Left cardiac atrium (tissue), 4 donors: ENCODE data around the gene MRPS25. TPM values are rescaled to one million over a fixed set of nuclear protein-coding genes. Genes with fewer than 3 reads are reported as not detected.

ENCODE experiments used
- ATAC-seq, 2 donors: fragments of 200-7000 bp; cut with Tn5 transposase; one replicate each; pipeline ENCODE4 v1.9.1; 2020; ENCODE audit warnings: mild to moderate bottlenecking in 2 of 2, moderate library complexity in 2 of 2
- DNase-seq: peaks from one replicate; pipeline ENCODE4 v3.0.0-alpha.2; 2020
- intact Hi-C, 2 donors: fragments of 100-400 bp; cut with DNase I; formaldehyde crosslinking; loops; one replicate each; pipeline versions ENCODE4 v1.14.1 to v1.15.1; 2022 to 2023
- total RNA-seq, 2 donors: library from RNA; stranded (reverse); fragmentation: NEBNext Ultra II Directional; extraction: Animal tissue kit (Norgen Biotek cat#: 25700); gene quantifications; one replicate each; pipeline ENCODE4 v1.2.1, GENCODE V29; 2021
- donor health status: DM: no; HTN: yes; CAD: no.
- donor health status: DM: no; HTN: yes; CAD: no; lungs with severe emphysema.
- donor health status: DM: yes; HTN: yes; CAD: no.
- donor health status: Dilated cardiomyopathy.

Gene MRPS25
- total RNA-seq, 2 donors from 2014 or later = 88.1 to 88.4 TPM

- intact Hi-C loops = loop anchor here in 1 of 2 donors (10.0 kb wide), 1 partner anchor 437 kb away; the partner anchor contains the start of gene CCDC174
- ATAC-seq (no peak), DNase-seq (no peak)
Observed at GRCh38 chr3:15091575-15091974, 26.5 kb upstream of the MRPS25 start.

DNA sequence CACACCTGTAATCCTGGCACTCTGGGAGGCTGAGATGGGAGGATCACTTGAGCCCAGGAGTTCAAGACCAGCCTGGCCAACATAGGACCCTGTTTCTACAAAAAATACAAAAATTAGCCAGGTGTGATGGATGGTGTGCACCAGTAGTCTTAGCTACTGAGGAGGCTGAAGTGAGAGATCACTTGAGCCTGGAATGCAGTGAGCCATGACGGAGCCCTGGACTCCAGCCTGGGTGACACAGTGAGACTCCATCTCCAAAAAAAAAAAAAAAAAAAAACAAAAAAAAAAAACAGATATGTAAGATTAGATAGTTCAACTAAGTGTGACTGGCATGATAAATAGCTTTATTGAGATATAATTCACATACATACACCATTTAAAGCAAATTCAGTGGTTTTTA is 24.1 kb upstream of the MRPS25 start:
- intact Hi-C loops = no loop called here
- no peak for DNase-seq
- ATAC-seq = no peak

GRCh38 chr3:15086699-15087098 is 21.6 kb upstream of the MRPS25 start:
- no peak for ATAC-seq
- intact Hi-C loops = no loop called here
- no peak for DNase-seq

GRCh38 chr3:15086263-15086662 is 21.1 kb upstream of the MRPS25 start:
- DNase-seq (no peak), ATAC-seq (no peak)
- intact Hi-C loops = no loop called here

DNA sequence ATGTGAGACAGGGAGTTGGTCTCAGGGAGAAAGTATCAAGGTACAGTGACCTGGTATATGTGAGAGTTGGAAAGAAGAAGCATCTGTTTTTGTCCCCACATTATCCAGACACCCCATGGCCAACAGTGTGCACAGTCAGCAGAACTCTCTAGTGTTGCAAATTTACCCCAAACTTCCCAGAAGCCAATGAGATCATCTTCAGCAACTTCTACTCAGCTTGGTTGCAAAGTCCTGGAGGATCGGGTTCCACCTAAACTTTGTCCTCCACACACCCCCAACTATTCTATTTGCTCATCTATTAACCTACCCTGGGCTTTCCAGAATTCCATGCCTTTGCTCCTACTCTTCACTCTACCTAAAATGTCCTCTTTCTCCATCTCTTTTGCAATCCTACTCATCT is 18.1 kb upstream of the MRPS25 start:
- intact Hi-C loops = no loop called here
- ATAC-seq = no peak
- no peak for DNase-seq

- intact Hi-C loops = no loop called here
- DNase-seq (no peak), ATAC-seq (no peak)
Observed at GRCh38 chr3:15081960-15082664, 17.0 kb upstream of the MRPS25 start.

DNA sequence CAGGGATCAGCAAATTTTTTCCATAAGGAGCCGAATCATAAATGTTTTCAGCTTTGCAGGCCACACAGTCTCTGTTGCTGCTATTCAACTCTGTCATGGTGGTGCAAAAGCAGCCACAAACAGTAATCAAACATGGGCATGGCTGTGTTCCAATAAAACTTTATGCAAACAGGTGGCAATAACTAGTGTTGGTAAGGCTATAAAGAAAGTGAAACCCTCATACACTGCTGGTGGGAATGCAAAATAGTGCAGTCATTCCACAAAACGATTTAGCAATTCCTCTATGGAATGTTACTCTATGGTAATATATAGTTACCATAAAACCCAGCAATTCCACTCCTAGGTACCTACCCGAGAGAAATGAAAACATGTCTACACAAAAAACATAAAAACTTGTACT is 14.0 kb upstream of the MRPS25 start:
- intact Hi-C loops = no loop called here
- DNase-seq = no peak
- no peak for ATAC-seq

- no peak for DNase-seq
- no peak for ATAC-seq
- intact Hi-C loops = no loop called here
Observed at GRCh38 chr3:15074500-15074899, 9.4 kb upstream of the MRPS25 start.

GRCh38 chr3:15071699-15072098 is 6.6 kb upstream of the MRPS25 start:
- no peak for DNase-seq
- no peak for ATAC-seq
- intact Hi-C loops = no loop called here

DNA sequence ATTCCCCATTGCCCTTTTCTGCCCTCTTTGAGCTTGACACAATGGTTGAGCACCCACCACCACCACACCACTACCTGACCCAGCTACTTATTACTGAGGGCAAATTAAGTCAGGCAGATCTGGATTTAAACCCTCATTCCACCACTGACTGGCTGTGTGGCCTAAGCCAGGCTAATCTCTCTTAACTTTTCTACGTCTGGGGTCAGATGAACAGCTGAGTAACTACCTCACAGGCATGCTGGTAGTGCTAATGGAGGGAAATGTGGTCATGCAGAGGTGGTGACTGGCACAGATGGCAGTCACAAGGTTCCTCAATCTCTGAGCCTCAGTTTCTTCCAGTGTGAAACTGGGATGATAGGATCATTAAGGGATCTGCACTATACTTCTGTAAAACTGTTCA is 4.3 kb upstream of the MRPS25 start:
- intact Hi-C loops = no loop called here
- DNase-seq (no peak), ATAC-seq (no peak)

DNA sequence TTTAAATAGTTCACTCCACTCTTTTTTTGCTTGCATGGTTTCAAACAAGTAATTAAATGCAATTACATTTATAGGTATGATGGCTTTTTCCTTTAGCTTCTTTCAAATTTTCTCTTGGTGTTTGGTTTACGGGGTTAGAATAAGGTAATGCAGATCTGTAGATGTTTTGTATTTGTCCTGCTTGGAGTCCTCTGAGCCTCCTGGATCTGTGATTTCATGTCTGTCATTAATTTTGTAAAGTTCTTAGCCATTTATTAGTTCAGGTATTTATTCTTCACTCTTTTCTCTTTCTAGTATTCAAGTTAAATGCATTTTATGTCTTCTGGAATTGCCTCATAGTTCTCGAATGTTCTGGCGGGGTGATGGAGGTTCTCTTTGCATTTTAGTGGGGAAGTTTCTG is 1.4 kb upstream of the MRPS25 start:
- intact Hi-C loops = no loop called here
- no peak for DNase-seq
- ATAC-seq = no peak

- intact Hi-C loops = no loop called here
- DNase-seq (no peak), ATAC-seq (no peak)
Observed at GRCh38 chr3:15065550-15066007, 464 bp upstream of the MRPS25 start.

DNA sequence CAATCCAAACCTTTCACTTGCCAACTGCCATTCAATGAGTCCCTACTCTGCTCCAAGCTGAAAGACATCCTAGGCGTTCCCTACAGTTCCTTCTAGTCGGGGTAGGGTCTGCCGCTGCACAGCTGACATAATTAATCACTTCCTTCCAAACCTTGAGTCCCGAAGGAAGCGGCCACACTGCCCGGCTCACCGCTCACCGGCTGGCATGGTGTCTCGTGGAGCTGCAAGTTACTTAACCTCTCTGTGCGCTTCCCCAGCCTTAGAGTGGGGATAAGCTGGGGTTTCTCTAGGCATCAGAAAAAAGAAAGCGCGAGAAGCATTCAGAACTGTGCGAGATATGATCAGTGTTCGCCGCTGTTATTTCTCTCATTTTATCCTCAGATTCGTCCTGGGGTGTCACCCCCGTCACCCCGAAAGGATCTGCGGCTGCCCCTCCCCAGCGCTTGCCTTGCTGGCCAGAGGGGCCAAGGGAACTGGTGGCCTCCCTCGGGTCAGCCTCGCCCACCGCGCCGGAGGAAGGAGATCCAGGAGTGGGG is 748 bp downstream of the MRPS25 start:
- DNase-seq = peak; percentile 45
- ATAC-seq = peak; percentile 38 to 55
- intact Hi-C loops = no loop called here

GRCh38 chr3:15063656-15064286 is 1.3 kb downstream of the MRPS25 start:
- DNase-seq (no peak), ATAC-seq (no peak)
- intact Hi-C loops = no loop called here

- intact Hi-C loops = no loop called here
- DNase-seq = no peak
- no peak for ATAC-seq
Observed at GRCh38 chr3:15063238-15063637, 1.9 kb downstream of the MRPS25 start.

- intact Hi-C loops = no loop called here
- DNase-seq = no peak
- no peak for ATAC-seq
Observed at GRCh38 chr3:15060029-15060428, 5.1 kb downstream of the MRPS25 start.

GRCh38 chr3:15056676-15057404 is 8.3 kb downstream of the MRPS25 start:
- ATAC-seq (no peak), DNase-seq (no peak)
- intact Hi-C loops = no loop called here

DNA sequence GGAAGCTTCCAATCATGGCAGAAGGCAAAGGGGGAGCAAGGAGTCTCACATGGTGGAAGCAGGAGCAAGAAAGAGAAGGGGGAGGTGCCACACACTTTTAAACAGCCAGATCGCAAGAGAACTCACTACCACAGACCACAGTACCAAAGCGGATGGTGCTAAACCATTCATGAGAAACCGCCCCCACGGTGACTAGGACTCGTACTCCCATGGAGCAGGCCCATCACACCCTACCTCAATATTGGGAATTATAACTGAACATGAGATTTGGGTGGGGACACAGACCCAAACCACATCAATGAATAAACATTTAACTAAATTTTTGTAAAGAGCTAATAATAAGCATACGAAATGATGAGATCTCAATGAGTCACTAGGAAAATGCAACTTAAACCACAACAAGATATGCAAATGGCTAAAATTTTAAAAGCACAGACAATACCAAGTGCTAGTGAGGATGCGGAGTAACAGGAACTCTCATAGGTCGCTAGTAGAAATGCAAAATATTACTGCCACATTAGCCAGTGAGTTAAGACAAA is 10.0 kb downstream of the MRPS25 start:
- DNase-seq (no peak), ATAC-seq (no peak)
- intact Hi-C loops = no loop called here

DNA sequence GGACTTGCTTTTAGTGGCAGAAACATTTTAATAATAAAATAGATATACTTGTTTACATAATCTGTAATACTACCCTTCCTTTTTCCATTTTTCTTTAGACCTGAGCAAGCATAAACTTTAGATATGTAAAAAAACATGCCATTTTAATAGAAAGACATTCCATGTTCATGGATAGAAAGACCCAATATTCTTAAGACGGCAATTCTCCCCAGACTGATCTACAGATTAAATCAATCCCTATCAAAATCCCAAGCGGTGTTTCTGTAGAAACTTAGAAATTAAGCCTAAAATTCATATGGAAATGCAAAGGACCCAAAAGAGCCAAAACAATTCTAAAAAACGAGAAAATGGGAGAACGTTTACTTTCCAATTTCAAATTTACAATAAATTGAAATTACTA is 11.6 kb downstream of the MRPS25 start:
- ATAC-seq = no peak
- intact Hi-C loops = no loop called here
- DNase-seq = no peak
